PC-3 (cell line): ENCODE measurements around the gene KCNK13.

ENCODE experiments used
- CTCF ChIP-seq: fragments of 300-600 bp; sonication (generic); conservative IDR thresholded peaks from 2 replicates; pipeline ENCODE4 v1.5.1; 2017; ENCODE audit warnings: antibody characterized with exemption, low read depth, mild to moderate bottlenecking, low read length
- EZH2 ChIP-seq: fragments of 300-600 bp; sonication (generic); IDR thresholded peaks from one replicate; pipeline ENCODE4 v1.6.1; 2017; ENCODE audit warnings: antibody characterized with exemption, mild to moderate bottlenecking, low read length; ENCODE audit not compliant: unreplicated experiment

- TF ChIP-seq CTCF = no peak
- no peak for TF ChIP-seq EZH2
These were observed 46.0 kb downstream of the KCNK13 start for GRCh38 chr14:90107789-90108188.
